Ureter (tissue), 1 donor: Measurements from ENCODE around the gene CSK. TPM values are rescaled to one million over a fixed set of nuclear protein-coding genes. Genes with fewer than 3 reads are reported as not detected.

Source experiments
- DNase-seq: peaks from one replicate; pipeline ENCODE4 v3.0.0-alpha.2; 2020; ENCODE audit warnings: low spot score
- total RNA-seq: library from RNA; stranded (reverse); gene quantifications from one replicate; pipeline ENCODE4 v1.2.4, GENCODE V29; 2023
- donor health status: DM: yes; HTN: yes; CAD: no.

The CSK gene
- total RNA-seq, 1 donor from 2014 or later: 61.6 TPM

GRCh38 chr15:74801311-74801997, 19.6 kb downstream of the CSK start:
- no peak for DNase-seq

GRCh38 chr15:74802290-74802689, 20.4 kb downstream of the CSK start:
- no peak for DNase-seq

GRCh38 chr15:74802862-74803447, 21.1 kb downstream of the CSK start:
- DNase-seq: no peak

DNA sequence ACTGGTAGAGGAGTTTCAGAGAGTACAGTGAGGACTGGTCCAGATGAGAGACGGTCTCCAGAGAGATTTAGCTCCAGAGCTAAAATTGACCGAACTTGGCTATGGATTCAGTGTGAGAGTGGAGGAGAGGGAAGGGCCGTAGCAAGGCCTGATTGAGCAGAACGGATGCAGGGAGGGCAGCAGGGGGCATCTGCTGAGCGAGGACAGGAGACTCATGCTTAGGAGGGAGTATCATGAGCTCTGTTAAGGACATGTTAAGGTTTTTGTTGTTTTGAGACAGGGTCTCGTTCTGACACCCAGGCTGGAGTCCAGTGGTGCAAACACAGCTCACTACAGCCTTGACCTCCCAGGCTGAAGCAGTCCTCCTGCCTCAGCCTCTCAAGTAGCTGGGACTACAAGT, 23.1 kb downstream of the CSK start:
- DNase-seq: no peak

GRCh38 chr15:74807282-74807681, 25.4 kb downstream of the CSK start:
- DNase-seq: no peak

DNA sequence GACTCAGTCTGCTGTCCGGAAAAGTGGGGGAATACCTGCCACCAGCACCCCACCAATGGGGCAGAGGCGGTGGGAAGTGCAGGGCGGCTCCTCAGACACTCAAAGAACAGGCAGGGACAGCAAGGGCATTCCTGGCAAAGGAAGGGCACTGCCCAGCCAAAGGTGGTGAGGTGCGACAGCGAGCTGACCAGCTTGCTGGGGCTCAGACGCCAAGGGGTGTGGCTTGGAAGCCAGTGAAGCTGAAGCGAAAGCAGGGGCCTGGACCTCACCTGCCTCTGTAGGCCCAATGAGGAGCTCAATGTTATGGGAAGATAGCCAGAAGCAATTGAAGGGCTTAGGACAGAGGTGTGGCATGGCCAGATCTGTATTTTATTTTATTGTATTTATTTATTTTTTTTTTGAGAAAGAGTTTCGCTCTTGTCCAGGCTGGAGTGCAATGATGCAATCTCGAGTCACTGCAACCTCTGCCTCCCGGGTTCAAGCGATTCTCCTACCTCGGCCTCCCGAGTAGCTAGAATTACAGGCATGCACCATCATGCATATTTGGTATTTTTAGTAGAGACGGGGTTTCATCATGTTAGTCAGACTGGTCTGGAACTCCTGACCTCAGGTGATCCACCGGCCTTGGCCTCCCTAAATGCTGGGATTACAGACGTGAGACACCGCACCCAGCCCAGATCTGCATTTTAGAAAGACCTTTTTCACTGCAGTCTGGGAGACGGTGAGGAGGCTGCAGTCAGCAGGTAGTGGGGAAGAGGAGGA, 26.4 kb downstream of the CSK start:
- no peak for DNase-seq

DNA sequence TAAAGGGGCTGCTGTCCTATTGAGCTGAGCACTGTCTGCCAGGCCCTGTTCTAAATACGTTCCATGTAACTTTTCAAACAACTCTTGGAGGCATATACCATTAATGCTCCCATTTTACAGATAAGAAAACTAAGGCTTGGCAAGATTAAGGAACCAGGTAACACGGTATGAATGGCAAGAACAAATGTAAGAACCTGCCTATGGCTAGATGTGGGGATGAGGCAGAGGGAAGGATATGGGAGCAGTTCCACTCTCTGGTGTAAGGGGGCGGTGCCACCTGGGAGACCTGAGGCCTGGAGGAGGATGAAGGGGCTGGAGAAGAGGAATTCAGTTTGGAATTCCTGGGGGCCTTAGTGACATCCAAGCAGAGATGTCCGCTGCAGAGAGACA, 27.0 kb downstream of the CSK start:
- DNase-seq: no peak

- DNase-seq: no peak
Measured at GRCh38 chr15:74809242-74809641, 27.4 kb downstream of the CSK start.

DNA sequence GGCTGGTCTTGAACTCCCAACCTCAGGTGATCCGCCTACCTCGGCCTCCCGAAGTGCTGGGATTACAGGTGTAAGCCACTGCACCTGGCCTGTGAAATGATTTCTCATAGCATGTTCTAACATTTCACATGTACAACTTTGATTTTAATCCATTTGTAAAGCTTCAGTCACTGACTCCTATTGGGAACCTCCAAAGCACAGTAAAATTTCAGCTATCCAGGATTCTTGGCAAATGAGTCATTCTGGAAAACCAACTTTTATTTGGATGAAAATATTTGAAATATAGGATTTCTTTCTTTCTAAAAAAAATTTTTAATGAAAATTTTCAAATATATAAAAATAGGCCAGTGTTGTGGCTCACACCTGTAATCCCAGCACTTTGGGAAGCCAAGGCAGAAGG, 28.1 kb downstream of the CSK start:
- DNase-seq: no peak

DNA sequence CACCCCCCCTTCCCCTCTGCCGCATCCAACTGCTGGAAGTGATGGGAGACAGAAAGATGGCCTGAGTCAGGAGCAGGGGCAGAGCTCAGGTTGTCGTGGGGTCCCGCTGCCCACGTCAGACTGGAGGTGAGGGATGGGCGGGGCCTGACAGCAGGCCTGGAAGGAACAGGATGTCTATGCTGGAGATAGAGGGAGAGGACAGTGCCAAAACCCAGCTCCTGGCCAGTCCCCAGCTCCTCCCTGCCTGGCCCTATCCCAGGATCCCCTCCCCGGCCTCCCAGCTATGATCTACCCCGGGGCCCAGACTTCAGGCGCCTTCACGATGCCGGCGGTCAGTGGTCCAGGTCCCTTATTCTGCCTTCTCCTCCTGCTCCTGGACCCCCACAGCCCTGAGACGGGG, 30.7 kb downstream of the CSK start, which contains the start of gene LMAN1L:
Gene LMAN1L (plus strand): TSS at position 303 of the 400 bp plus-strand sequence. CDS start 20 bp downstream, at position 323.
- no peak for DNase-seq

- DNase-seq: no peak
Measured at GRCh38 chr15:74815121-74815934, 33.4 kb downstream of the CSK start.

GRCh38 chr15:74815961-74816360, 34.1 kb downstream of the CSK start:
- DNase-seq: no peak

DNA sequence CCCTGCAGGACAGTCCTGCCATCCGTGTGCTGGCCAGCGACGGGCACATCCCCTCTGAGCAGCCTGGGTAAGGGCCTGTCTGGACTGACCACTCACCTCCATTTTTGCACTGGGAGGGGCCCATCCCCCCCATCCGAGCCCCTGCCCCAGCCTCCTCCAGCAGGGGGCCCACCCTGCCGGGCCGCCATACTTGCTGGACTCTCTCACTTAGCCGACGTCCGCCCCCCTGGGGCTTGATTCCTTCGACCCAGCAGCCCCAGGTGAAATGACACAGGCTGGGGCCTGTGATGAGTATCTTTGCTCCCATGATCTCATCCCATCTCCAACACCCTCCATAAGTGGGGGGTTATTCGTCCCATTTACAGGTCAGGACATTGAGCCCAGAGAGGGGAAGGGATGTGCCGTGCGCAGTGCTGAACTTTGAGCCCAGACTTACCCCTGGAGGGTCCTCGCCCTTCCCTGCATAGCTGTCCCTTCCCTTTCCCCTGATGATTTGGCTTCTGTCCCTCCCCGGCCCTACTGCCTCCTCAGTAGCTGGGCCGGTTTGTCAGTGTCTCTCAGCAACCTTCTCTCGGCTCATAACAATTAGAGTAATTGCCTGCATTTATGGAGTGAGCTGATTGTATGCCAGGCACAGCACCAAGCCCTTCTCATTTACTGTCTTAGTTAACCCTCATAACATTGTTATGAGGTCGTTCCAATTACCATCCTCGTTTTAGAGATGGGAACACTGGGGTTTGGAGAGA, 34.9 kb downstream of the CSK start:
- DNase-seq: no peak

GRCh38 chr15:74817370-74817737, 35.5 kb downstream of the CSK start:
- no peak for DNase-seq

- no peak for DNase-seq
Measured at GRCh38 chr15:74820056-74820455, 38.2 kb downstream of the CSK start.

DNA sequence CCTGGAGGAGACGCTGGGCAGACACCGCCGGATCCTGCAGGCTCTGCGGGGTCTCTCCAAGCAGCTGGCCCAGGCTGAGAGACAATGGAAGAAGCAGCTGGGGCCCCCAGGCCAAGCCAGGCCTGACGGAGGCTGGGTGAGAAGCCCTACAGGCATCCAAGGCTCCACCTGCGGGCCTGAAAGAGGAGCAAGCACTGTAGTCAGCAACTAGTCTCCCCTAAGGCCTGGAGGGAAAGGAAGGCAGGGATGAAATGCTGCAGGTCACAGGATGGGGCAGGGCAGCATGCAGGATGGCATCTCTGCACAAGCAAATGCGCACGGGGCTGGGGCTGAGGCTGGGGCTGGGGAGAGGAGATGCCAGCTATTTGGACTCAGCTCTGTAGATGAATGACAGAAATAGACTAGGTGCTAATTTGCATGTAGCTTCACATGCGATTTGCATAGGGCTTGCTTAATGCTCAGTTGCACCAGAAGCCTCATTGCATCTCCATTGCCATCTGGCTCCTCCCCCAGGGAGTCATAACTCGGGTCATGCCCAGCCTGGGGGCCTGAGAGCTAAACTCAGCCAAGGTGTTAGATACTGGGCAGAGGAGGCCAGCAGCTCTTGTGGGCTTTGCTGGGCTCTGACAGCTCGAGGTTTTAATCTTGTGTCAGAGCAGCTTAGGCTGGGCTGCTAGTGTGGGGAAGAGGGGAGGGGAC, 39.4 kb downstream of the CSK start:
- no peak for DNase-seq

DNA sequence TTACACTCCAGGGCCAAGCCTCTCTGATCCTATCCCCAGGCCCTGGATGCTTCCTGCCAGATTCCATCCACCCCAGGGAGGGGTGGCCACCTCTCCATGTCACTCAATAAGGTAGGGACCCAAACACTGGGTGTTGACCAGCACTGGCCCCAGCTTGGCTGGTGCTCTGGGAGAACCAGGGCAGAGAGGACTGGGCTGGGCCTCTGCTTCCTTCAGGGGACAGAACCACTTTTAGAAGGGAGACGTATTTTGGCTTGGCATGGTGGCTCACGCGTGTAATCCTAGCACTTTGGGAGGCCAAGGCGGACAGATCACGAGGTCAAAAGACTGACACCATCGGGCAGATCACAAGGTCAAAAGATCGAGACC, 39.9 kb downstream of the CSK start:
- DNase-seq: no peak

DNA sequence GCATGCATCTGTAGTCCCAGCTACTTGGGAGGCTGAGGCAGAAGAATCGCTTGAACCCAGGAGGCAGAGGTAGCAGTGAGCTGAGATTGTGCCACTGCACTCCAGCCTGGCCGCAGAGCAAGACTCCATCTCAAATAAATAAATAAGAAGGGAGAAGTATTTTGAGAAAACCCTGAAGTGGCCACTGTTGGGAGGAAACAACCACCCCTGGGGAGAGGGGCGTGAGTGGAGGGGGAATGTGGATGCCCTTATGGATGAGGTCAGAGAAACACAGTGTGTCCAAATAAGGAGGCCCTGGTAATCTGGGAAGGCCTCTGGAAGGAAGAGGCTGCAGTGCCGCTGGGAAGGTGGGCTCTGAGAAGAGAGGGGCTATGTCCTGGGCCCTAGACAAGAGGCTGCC, 40.4 kb downstream of the CSK start:
- no peak for DNase-seq

DNA sequence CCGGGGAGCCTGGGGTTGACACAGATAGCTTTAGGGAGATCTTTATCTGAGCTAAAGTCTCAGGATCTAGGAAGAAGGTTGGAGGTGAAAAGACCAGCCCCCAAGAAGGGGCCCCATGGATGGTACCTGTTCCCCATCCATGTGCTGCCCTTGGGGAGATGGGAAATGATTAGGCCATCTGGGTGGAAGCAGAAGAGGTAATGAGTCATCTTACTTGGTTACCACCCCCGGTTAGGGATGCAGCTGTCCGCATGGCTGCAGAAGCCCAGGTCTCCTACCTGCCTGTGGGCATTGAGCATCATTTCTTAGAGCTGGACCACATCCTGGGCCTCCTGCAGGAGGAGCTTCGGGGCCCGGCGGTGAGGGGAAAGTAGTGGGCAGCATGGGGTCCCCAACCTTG, 41.4 kb downstream of the CSK start:
- no peak for DNase-seq

DNA sequence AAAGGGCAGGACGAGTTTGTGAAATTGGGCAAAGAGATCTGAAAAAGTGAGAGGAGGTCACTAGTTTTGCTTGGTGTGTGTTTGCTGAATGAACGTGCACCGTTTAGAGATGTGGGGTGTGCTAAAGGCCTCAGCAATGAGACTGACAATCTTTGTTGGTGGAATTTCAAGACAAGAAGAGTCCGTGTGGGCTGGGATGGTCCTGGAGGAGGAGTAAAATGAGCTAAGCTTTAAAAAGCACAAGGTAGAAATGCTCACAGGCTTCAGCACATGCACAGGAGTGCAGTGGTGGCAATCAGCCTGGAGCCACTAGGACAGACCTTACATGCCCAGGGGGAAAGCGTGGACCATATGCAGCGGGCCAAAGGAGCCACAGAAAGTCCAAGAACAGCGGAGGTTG, 43.1 kb downstream of the CSK start:
- DNase-seq: no peak

GRCh38 chr15:74825866-74826265, 44.0 kb downstream of the CSK start:
- DNase-seq: no peak
